HG02938 (cell line): ENCODE results near the gene HNRNPUL2.

Experiments used
- ATAC-seq: cut with Tn5 transposase; IDR thresholded peaks from one replicate; pipeline ENCODE4 v1.9.1; 2021; ENCODE audit warnings: mild to moderate bottlenecking, moderate library complexity; ENCODE audit not compliant: unreplicated experiment

Gene HNRNPUL2

GRCh38 chr11:62727872-62728170, 564 bp upstream of the HNRNPUL2 start:
- ATAC-seq, result peak; percentile 49

- ATAC-seq, result no peak
Observed at GRCh38 chr11:62726915-62727164, 417 bp downstream of the HNRNPUL2 start.

DNA sequence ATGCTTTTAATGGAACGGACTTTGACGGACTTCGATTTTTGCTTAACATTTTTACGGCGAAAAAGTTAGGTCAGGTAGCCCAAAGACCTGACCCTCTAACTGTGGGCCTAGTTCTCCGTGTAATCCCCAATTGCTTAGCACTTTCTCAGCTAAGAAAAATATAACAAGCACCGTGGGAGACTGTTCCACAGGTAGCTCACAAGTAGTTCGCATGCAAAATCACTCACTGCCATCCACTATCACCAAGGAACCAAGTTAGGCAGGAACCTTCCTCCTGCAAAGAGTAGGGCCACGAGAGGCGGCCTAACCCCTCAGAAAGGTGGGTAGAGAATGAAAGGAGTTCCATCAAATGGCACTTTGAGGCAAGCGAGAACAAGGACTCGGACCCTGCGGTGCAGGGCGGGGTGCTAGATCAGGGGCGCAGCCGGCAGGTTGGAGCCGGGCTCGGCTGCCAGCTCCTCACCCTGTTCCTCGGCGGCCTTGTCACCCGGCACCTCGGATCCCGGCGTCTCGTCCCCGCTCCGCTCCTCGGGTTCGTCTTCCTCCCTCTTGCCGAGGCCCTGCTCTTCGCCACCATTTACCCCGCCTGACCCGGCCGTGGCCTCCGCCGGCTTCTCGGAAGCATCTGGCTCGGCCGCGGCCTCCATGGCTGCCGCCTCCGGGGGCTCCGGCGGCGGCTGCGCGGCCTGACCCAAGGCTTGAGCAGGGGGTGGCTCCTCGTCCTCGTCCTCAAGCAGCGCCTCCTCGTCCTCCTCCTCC, 922 bp downstream of the HNRNPUL2 start:
- ATAC-seq, result no peak

- no peak for ATAC-seq
Observed at GRCh38 chr11:62725646-62726045, 1.6 kb downstream of the HNRNPUL2 start.

- no peak for ATAC-seq
Observed at GRCh38 chr11:62724171-62724570, 3.1 kb downstream of the HNRNPUL2 start.

- ATAC-seq, result no peak
Observed at GRCh38 chr11:62721994-62722393, 5.3 kb downstream of the HNRNPUL2 start.

DNA sequence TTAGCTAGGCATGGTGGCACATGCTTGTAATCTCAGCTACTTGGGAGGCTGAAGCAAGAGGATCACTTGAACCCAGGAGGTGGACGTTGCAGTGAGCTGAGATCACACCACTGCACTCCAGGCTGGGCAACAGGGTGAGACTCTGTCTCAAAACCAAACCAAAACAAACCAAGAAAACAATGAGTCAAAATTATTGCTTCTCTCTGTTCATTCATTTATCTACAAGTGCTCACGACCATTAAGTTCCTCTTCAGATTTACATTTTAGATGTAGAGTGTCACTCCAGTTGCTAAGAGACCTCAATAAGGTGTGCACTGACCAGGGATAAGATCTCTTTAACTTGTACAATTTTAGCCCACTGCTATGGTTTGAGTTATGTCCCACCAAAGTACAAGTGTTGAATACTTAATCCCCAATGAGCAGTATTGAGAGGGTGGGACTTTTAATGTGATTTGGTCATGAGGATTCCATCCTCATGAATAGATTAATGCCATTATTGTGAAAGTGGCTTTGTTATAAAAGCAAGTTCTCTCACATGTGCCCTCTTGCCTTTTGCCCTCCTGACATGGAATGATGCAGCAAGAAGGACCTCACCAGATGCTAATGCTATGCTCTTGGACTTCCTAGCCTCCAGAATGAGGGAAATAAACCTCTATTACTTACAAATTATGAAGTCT, 7.8 kb downstream of the HNRNPUL2 start:
- no peak for ATAC-seq

GRCh38 chr11:62716816-62717215, 10.4 kb downstream of the HNRNPUL2 start:
- no peak for ATAC-seq

GRCh38 chr11:62716206-62716605, 11.1 kb downstream of the HNRNPUL2 start:
- ATAC-seq, result no peak

- ATAC-seq, result no peak
Observed at GRCh38 chr11:62715150-62716130, 11.8 kb downstream of the HNRNPUL2 start.

DNA sequence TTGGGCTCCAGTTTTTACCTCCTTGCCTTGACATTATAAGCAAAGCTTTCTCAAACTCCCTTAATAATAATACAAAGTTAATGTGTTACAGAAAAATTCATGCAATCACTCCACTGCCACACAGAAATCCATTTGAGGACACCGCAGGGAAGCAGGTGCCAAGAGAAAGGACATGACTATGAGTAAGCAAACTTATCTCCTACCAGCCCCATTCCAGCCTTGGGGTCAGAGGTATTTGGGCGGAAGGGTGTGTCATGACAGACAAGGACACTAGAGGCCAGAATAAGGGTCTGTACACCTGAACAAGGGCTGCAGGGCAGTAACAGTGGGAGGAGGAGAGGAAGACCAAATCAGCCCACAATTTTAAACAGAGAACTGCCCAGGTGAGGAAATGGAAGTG, 13.9 kb downstream of the HNRNPUL2 start:
- no peak for ATAC-seq

GRCh38 chr11:62712861-62713260, 14.4 kb downstream of the HNRNPUL2 start:
- no peak for ATAC-seq

DNA sequence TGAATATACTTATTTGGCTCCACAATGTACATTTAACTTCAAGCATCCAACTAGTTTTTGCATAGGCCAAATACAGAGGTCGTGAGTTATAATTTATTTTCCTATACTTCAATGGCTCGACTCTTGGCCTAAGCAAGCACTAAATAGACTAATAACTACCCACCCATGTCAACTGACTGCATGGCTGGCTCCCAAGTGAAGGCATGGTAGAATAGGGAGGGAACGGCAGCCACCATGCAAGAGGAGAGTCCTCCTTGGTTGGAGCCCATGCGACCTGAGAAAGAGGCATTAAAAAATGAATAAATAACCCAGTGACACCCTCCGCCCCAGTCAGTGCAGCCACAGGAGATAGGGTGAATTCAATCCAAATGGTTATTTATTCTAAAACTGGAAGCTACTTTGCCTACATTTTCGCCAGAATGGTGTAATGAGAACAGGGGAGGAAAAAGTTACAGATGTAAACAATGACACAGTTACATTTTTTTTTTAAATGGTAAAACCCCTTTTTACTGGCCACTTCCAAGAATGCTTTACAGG, 14.9 kb downstream of the HNRNPUL2 start:
- ATAC-seq, result no peak

DNA sequence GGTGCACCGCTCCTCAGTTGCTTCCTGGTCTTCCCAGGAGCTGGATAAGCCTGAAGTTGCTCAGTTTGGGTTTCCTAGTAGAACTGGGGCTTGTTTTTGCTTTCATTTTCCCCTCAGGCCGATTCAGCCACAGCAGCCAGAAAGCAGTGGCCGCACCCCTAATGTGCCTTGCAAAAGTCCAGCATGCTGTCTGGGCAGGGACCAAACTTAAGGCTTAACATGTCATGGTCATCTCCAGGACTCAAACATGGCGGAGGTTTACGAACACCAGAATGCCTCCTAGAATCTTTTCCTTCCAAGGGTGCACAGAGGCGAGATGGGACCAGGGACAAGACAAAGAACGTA, 17.3 kb downstream of the HNRNPUL2 start:
- ATAC-seq, result no peak

GRCh38 chr11:62709247-62710000, 17.8 kb downstream of the HNRNPUL2 start:
- ATAC-seq, result peak; percentile 65

GRCh38 chr11:62708793-62709192, 18.5 kb downstream of the HNRNPUL2 start:
- ATAC-seq, result no peak

DNA sequence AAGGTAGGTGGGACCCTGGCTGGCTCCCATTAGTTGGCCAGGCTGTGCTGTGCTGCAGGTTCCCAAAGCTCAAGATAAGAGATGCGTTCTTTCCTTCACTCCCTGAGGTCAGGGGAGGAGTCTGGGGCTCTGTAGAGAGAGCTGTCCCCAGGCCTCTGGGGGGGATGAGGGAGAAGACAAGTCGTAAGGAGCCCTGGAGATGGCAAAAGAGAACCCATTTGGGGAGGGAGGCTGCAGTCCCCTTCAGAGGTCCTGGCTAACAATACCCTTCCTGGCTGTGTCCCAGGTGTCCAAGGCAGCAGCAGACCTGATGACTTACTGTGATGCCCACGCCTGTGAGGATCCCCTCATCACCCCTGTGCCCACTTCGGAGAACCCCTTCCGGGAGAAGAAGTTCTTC, 18.9 kb downstream of the HNRNPUL2 start:
- ATAC-seq, result no peak

DNA sequence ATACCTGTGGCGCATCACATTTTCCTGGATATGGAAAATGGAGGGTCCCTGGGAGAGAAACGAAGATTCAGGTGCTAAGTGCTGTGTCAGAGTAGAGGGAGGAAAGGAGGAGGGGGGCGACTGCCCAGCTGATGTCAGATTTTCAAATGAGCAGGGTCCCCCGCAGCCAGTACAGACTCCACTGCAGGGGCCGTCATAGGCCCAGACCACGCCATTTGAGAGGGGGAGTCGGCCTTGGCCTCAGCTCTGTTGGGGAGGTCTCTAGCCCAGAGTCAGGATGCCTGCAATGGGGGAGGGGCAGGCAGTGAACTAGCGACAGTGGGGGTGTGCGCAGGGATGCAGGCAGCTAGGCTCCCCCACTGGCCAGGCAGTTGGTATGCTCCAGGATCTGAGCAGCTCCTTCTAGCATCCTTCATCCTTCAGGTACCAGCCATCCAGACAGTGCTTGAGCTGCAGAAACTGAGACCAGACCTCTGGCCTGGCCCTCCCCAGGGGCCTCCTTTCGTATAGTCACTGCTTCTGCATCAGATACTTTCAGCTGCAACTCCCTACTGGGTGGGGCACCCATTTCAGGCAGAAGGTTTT, 19.9 kb downstream of the HNRNPUL2 start, which contains the start of the genes BSCL2 and GNG3:
Gene BSCL2 (minus strand): TSS at position 148 of the 585 bp plus-strand sequence. CDS start 229 bp downstream, outside the sequence.
Gene GNG3 (plus strand): TSS at position 400 of the 585 bp plus-strand sequence. CDS start 620 bp downstream, outside the sequence.
- ATAC-seq, result no peak

GRCh38 chr11:62706850-62707247, 20.4 kb downstream of the HNRNPUL2 start:
- ATAC-seq, result no peak
